GM19328 (cell line): ENCODE measurements around the gene TTPAL.

Experiments
- ATAC-seq: cut with Tn5 transposase; IDR thresholded peaks from one replicate; pipeline ENCODE4 v1.9.1; 2021; ENCODE audit warnings: mild to moderate bottlenecking, moderate library complexity; ENCODE audit not compliant: unreplicated experiment

Gene TTPAL

GRCh38 chr20:44532981-44533331 is 57.3 kb downstream of the TTPAL start:
- ATAC-seq: no peak

GRCh38 chr20:44533928-44534327 is 58.3 kb downstream of the TTPAL start:
- ATAC-seq: no peak

DNA sequence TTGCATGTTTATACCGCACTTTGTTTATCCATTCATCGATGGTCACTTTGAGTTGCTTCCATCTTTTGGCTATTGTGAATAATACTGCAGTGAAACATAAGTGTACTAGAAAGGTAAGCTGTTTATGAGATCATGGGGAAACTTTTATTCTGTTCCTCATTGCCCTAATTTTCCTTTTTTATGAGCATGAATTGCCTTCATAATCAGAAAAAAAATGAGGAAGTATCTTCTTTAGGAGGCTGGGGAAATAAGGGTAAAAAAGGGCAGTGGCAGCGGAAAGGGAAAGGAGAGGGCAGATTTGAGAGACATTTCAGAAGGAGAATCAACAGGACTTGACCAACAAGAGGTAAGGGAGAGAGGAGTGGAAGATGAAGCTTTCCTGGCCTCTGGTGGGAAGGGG is 60.5 kb downstream of the TTPAL start:
- ATAC-seq: no peak

- no peak for ATAC-seq
These were observed 62.3 kb downstream of the TTPAL start for GRCh38 chr20:44537993-44538392.

DNA sequence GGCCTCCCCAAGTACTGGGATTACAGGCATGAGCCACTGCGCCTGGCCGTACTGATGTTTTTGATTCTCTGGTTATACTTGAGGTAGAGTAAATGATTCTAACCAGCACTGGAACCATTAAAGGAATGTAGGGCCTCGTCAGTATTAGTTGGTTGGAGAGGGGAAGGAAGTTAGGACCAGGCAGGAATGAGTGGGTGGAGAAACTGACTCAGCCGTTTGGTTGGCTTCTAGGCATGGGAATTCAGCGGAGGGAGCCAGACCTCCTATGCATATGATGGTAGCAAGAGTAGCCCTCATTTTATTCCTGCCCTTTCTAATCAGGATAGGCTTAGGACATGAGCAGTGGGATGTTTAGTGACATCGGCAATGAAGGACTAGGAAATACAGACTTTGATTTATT is 65.2 kb downstream of the TTPAL start:
- no peak for ATAC-seq

- no peak for ATAC-seq
These were observed 66.3 kb downstream of the TTPAL start for GRCh38 chr20:44541992-44542391.

- ATAC-seq: no peak
These were observed 67.2 kb downstream of the TTPAL start for GRCh38 chr20:44542890-44543289.

- ATAC-seq: no peak
These were observed 67.7 kb downstream of the TTPAL start for GRCh38 chr20:44543358-44543757.
